GM18502 (cell line): ENCODE results near the gene GSG1L.

Source experiments
- ATAC-seq: cut with Tn5 transposase; IDR thresholded peaks from one replicate; pipeline ENCODE4 v1.9.1; 2021; ENCODE audit warnings: mild to moderate bottlenecking; ENCODE audit not compliant: unreplicated experiment, poor library complexity

Gene GSG1L

DNA sequence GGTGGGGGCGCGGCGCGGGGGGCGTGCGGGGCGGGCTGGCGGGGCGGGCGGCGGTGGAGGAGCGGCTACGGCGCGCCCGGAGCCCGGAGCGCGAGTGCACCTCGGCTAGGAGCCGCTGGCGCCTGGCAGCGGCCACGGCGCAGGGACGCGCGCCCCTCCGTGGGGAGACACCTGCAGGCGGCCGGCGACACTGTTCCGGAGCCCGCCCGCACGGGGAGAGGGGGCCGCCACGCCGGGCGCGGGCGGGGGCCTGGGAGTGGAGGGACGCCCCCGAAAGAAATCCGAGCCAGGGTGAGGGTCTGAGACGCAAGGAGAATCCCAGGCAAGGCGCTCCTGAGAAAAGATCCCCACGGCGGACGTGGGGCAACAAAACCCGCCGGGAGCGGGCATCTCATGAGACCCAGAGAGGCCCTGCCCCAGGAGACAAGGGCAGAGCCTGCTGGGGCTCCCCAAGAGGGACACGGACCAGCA, at the start of gene GSG1L:
GSG1L (minus strand) TSS at position 124 of the 471 bp plus-strand sequence. CDS start 290 bp downstream, outside the sequence.
- no peak for ATAC-seq

- ATAC-seq = no peak
These were observed 49.4 kb upstream of the GSG1L start for GRCh38 chr16:28112908-28113307.

- no peak for ATAC-seq
These were observed 47.5 kb upstream of the GSG1L start for GRCh38 chr16:28110977-28111376.

DNA sequence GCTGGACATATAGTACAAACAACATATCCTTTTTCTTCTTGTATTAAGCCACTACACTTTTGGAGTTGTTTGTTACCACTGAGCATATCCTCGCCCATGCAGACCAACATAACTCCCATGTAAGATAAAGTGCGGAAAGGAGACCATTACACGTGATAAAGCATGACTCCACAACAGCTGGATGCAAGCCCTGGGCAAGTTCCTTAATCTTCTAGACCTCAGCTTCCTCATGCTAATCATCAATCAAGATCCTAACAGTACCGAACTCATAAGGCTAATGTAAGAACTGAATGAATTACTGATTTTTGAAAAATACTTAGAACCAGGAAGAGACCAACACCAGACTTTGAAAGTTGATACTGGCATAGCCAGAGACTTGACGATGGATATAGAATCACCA, 47.0 kb upstream of the GSG1L start:
- no peak for ATAC-seq

DNA sequence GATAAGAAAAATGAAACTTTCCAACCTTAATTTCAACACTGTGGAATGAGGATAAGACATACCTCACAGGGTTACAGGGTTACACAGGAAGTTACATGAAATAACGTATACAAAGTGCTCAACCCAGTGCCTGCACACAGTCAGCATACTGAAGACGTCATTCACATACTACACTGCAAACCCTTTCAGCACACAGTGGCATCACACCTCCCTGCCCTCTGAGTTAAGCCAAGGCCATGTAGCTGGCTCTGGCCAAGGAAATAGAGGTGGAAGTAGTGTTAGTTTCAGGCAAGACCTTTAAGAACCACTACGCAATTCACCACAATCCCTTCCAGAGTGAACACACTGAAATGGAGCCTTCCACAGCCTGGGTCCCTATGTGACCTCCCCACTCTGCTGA, 46.6 kb upstream of the GSG1L start:
- ATAC-seq = no peak

- ATAC-seq = no peak
These were observed 45.2 kb upstream of the GSG1L start for GRCh38 chr16:28108590-28109247.

DNA sequence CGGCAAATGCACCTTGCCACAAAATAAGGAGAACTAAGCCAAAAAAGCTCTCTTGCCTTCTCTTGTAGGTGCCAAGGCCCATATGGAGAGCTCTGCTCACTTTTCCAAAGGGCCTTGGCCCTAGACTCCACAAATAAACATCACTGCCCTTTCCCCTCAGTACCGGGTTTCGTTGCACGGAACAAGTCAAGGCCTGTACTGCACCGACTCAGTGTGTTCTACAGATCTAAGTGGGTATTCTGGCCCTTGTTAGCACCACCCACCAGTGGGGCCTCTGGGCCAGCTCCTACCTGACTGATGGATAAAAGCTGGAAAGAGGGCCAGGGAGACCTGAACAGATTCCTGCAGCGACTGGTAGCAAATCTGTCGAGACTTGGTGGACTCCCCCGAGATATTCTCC, 43.7 kb upstream of the GSG1L start:
- ATAC-seq = no peak

- ATAC-seq = no peak
These were observed 43.1 kb upstream of the GSG1L start for GRCh38 chr16:28106467-28107215.

GRCh38 chr16:28105954-28106353, 42.4 kb upstream of the GSG1L start:
- ATAC-seq = no peak

- no peak for ATAC-seq
These were observed 41.8 kb upstream of the GSG1L start for GRCh38 chr16:28105297-28105696.

GRCh38 chr16:28104404-28104803, 40.9 kb upstream of the GSG1L start:
- ATAC-seq = no peak

GRCh38 chr16:28103516-28104170, 40.1 kb upstream of the GSG1L start:
- no peak for ATAC-seq

- ATAC-seq = no peak
These were observed 38.0 kb upstream of the GSG1L start for GRCh38 chr16:28101533-28101890.

DNA sequence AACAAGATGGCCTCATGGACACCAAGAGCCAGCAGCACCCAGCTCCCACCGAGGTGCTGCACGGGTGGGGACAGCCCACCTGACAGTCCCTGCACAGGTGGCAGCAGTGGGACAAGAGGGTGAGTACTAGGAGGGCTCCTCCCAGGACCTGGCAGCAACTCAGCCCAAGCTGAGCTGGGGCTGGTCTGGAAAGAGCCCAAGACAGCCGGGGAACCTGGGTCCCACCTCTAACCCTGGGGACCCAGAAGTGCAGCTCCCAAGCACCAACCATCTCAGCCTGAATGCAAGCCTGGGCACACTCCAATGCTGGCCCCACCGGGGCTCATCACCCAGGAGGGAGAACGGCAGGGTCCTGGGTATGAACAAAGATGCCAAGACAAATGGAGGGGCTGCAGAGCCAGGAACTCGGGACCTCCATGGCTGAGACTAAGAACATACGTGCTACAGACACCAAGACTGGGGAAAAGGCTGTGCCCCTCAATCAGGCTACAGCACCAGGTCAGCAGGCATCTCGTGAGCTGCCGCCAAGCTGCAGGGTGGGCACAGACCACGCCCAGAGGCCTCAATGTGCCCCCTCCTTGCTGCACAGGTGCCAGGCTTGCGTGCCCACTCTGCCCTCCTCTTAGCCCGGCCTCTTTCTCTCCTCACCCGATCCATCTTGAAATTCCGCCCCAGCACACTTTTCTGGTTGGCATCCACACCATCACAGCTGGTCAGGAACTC, 37.5 kb upstream of the GSG1L start:
- ATAC-seq = no peak

DNA sequence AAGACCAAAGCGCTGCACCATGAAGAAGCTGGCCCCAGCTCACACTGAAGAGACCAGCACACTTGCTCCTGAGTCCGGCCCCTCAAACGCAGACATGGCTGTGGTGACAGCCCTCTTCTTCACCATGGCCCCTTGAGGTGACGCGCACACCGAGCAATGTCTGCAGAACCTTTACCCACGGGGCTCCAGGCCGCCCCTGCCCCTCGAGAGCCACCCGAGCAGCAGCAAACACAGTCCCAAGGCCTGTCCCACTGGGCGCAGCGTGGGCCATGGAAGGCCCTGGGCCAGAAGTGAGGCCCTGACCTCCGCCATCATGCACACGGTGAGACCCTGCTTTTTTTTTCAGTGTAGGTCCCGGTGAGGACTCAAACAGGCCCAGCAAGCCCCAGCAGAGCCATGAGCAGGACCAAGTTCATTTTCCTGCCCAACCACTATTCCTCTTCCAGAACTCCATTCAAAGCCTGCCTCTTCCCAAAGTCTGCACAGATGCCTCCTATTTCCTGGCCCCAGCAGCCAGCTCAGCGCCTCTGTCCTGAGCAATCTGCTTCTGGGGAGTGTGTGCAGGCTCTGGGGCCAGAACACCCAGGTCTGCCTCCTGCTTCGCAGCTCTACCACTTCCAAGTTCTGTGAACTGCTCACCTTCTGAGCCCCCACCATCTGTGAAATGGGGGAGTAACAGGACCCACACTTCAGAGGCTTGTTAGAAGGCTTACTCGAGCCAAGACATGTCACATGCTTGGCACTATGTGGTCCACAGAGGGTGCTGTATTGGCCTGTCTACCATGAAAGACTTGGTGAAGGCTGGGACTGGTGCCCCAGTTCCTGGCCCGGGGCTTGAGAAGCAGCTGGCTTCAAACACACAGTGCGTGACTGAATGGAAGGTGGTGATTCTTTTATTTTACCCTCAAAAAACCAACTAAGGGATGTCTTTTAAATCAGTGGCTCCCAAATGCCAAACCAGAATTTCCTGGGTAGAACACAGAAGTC, 35.7 kb upstream of the GSG1L start:
- no peak for ATAC-seq

- ATAC-seq = no peak
These were observed 34.9 kb upstream of the GSG1L start for GRCh38 chr16:28098171-28098958.

- ATAC-seq = no peak
These were observed 33.7 kb upstream of the GSG1L start for GRCh38 chr16:28096983-28097899.

GRCh38 chr16:28093385-28093725, 29.8 kb upstream of the GSG1L start:
- no peak for ATAC-seq
